NCI-H1436 treated with DMSO at 0.1 percent for 48 hours (cell line): Measurements from ENCODE around the gene NR1D1.

ENCODE experiments used
- DNase-seq: peaks from one replicate; lab custom pipeline; 2025; lab: John Stamatoyannopoulos, UW

The NR1D1 gene

DNA sequence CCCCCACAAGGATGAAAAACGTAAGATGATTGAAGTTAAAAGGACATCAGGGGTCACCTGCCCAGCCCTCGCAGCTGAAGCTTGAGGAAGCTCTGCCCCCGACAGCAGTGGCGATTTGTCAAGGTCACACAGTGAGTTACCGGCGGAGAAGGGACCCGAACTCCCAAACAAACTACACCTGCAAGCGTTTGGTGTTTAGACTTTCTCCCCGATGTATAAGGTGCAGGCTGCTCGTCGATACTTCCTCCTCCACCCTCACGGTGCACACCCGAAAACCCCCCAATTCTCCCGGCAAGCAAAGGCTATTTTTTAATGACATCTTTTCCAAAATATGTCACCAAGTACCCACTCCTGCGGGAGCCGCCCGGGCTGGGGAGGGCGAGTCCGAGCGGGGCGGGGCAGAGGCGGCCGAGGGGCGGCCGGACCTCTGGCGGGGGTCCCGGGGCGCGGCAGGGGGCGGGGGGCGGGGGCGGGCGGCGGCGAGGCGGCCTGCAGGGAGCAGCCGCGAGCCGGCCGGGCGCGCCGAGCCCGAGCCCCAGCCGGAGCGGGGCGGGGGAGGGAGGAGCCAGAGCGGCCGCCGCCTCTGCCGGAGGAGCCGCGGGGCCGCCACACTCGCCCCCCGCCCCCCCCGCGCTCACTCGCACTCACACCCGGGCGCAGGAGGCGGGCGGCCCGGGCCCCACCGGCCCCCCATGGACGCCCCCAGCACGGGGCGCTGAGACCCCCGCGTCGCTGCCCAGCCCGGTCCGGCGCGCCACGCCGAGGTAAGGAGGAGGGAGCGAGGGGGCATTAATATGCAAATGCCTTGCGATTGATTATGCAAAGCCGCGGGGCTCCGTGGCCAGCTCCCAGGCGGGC is 37.8 kb downstream of the NR1D1 start, which contains the start of gene THRA:
Gene THRA, plus strand, starts transcription at position 637 of the 858 bp plus-strand sequence. CDS start 11,524 bp downstream, outside the sequence.
- no peak for DNase-seq

DNA sequence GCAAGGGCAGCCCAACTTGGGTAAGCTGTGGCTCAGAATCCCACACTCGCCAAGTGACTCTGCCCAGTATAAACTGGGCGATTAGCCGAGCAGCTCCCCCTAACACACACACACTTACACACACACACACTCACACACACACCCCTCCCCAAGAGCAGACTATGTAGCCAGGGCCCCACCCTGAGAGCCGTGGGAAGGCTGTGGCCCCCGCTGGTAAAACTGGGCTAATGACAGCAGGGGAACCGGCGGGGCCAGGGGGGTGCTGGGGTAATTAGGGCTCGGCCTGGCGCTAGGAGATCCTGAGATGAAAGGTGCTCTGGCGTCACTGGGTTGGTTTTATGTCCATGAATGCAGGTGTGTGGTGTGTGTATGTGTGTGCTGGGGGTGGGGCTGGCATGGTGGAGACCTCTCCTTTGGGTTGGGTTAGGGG is 38.8 kb downstream of the NR1D1 start:
- DNase-seq = no peak

DNA sequence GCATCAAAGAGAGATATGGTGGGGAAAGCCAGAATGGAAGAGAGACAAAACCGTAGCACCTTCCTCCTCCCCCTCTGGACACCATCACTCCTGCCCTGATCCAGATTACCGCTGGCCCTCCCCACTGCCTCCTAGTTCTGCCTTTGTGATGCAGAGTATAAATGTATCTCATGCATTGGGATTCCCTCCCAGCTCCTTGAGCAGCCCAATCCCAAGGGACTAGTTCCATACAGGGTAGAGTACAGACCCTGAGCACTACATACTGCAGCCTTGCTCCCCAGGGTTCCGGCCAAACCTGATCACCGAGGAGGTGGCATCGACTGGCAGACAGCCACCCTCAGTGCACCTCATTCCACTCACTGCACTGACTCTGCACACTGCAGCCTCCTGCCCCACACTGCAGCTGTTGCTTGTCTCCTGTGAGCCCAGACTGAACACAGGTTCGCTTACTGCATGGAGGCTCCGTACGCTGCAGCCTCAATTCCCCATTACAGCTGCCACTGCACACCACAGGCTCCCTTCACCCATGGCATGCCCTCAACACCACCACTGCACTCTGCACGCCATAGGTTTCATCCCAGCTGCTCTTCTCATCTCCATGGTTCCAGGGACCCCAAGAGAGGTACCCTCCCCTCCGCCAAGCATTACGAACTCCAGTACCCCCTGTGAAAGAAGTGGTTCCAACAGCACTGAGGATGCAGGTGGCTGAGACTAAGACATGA is 39.3 kb downstream of the NR1D1 start:
- no peak for DNase-seq

DNA sequence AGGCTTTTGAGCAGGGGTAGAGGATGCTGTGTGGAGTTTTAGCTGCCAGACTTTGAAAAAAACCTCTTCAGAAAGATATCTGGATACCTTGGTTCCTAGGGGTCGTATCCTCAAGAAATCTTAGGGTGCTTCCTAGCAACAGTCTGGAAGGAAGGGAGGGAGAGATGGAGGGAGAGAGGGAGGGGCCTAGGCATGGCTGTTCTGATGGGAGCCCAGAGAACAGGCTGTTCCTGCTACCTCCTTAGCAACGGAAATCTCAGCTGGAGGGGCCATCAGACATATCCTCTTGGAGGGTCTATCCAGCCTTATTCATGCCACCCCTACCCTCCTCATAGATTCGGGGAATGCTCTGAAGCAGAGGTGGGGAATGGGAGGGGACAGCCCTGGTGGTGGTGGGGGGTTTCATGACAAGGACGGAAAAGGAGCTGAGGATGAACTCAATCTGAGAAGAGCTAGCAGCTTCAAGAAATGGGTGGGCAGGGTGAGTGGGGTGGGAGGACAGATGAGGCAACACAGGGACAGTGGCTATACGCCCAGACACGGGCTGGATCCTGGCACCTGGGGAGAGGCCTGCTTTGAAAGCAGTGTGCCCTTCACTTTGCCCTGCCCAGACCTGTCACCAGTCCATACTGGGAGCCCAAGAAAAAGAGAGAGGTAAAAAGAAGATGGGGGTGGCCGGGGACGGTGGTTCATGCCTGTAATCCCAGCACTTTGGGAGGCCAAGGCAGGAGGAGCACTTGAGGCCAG is 40.5 kb downstream of the NR1D1 start:
- no peak for DNase-seq

DNA sequence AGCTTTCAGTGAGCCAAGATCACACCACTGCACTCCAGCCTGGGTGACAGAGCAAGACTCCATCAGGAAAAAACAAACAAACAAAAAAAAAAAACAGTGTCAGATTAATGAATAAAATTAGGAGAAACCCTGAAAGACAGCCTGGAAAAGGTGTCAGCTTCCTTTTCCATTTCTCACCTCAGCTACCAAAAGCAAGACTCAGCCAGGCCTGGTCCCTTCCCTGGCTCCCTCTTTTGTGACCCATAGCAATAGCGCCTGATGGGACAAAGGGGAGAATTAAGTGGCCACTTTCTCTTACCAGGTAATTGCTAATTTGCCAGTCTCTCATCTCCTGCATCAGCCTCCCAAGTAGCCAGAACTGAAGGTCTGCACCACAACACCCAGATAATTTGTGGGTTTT is 41.5 kb downstream of the NR1D1 start:
- DNase-seq = no peak

DNA sequence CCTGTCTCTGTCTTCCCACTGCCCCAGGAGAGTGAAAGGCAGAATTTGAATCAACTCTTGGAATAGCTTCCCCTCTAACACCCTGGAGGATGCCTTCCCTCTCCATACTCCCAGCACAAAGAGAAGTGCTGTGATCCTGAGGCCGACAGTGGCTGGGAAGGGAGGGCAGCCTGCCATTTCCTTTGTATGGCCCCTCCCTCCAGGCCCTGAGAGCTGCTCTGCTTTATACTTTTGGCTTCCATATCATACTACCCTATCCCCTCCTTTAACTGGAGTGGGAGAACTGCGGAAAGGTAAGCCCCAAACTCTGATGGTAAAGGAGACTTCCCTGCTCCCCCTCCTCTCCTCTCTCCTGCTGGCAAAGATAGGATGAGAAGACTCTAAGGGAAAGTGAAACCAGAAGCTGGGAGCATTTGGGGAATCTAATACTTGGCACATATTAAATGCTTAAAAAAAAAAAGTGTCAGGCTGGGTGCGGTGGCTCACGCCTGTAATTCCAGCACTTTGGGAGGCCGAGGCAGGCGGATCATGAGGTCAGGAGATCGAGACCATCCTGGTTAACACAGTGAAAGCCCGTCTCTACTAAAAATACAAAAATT is 42.1 kb downstream of the NR1D1 start:
- no peak for DNase-seq

DNA sequence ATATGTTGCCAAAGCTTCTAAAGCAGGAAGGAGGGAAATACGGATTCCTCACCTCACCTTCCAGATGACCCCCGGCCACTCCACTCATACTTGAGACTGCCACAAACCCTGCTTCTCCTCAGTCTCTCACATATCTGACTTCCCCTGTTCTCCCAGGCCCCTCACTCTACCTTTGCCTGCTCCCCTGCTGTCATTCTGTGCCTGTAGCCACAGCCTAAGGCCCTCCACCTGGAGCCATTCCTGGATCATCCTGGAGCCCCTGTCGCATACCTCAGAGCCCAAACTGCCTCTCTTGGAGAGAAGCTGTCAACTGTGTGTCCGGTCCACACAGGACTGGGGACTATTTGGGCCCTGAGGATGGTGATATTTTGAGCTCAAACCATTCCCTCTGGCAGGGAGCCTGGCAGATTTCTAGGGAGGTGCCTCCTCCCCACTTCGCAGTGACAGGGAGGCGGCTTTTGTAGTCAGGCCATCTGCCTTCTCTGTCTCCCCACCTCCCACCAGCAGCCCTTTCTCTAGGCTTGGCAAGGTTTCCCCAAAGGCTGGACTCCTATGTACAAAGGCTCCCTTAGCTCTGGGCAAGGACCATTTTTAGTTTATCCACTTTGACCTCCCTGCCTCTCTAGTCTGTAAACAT is 43.9 kb downstream of the NR1D1 start:
- DNase-seq = no peak
